CD4-positive, CD25-positive, alpha-beta regulatory T cell (primary cell): Measurements from ENCODE around the gene NTRK2. TPM values are rescaled to one million over a fixed set of nuclear protein-coding genes. Genes with fewer than 3 reads are reported as not detected.

ENCODE experiments used
- ATAC-seq, 2 donors: fragments of 150-1000 bp; cut with Tn5 transposase; one replicate each; pipeline ENCODE4 v1.10.0; 2021; ENCODE audit warnings: low read depth in 2 of 2, moderate number of reproducible peaks in 2 of 2, moderate library complexity in 1 of 2
- DNase-seq, 3 donors: peaks; one replicate each; pipeline versions ENCODE4 v3.0.0 to v3.0.0-alpha.2; 2012 to 2022; ENCODE audit warnings: mixed read lengths in 1 of 3
- H3K27ac ChIP-seq: one replicate; pipeline ENCODE4 v1.7.0; 2013; ENCODE audit warnings: mild to moderate bottlenecking, low read length; ENCODE audit not compliant: insufficient read depth, poor library complexity, severe bottlenecking
- H3K27me3 ChIP-seq: one replicate; pipeline ENCODE4 v1.7.0; 2013; ENCODE audit warnings: low read length; ENCODE audit not compliant: control insufficient read depth, insufficient read depth
- H3K36me3 ChIP-seq: one replicate; pipeline ENCODE4 v1.7.0; 2013; ENCODE audit warnings: mild to moderate bottlenecking, low read length, moderate library complexity; ENCODE audit not compliant: control insufficient read depth, insufficient read depth
- H3K4me1 ChIP-seq: 2 replicates; pipeline ENCODE4 v1.7.0; 2013; ENCODE audit warnings: mild to moderate bottlenecking, low read length; ENCODE audit not compliant: insufficient read depth, control insufficient read depth, poor library complexity, severe bottlenecking
- H3K4me3 ChIP-seq: one replicate; pipeline ENCODE4 v1.7.0; 2013; ENCODE audit warnings: low read depth, mild to moderate bottlenecking, low read length, moderate library complexity
- H3K9me3 ChIP-seq, 2 experiments: 1 replicate in 1 of 2; 2 replicates in 1 of 2; pipeline ENCODE4 v1.7.0; 2013; ENCODE audit warnings: low read length in 2 of 2, mild to moderate bottlenecking in 1 of 2, moderate library complexity in 1 of 2; ENCODE audit not compliant: control insufficient read depth in 2 of 2
- H3K27ac Mint-ChIP-seq, 3 donors: one replicate each; pipeline ENCODE4 v1.8.0; 2020 to 2022; ENCODE audit warnings: mild to moderate bottlenecking in 3 of 3, mixed read lengths in 3 of 3, moderate library complexity in 2 of 3
- H3K27me3 Mint-ChIP-seq: one replicate; pipeline ENCODE4 v1.8.0; 2022; ENCODE audit warnings: mild to moderate bottlenecking, mixed read lengths
- H3K36me3 Mint-ChIP-seq: one replicate; pipeline ENCODE4 v1.8.0; 2020; ENCODE audit warnings: mixed read lengths
- H3K4me1 Mint-ChIP-seq, 4 donors: one replicate each; pipeline ENCODE4 v1.8.0; 2020 to 2022; ENCODE audit warnings: mixed read lengths in 4 of 4, mild to moderate bottlenecking in 1 of 4
- H3K4me3 Mint-ChIP-seq, 4 donors: one replicate each; pipeline ENCODE4 v1.8.0; 2020 to 2022; ENCODE audit warnings: mild to moderate bottlenecking in 4 of 4, mixed read lengths in 4 of 4, moderate library complexity in 3 of 4
- H3K9me3 Mint-ChIP-seq, 7 donors: one replicate each; pipeline ENCODE4 v1.8.0; 2020 to 2022; ENCODE audit warnings: mixed read lengths in 7 of 7, mild to moderate bottlenecking in 3 of 7, moderate library complexity in 2 of 7
- polyA plus RNA-seq, 4 donors: library from polyadenylated mRNA; unstranded; fragments of 300-500 nt; fragmentation: Illumina TruSeq; gene quantifications; one replicate each; pipeline ENCODE4 v1.2.3, GENCODE V29; 2021
- total RNA-seq: library from RNA; stranded (reverse); gene quantifications from one replicate; pipeline ENCODE4 v1.2.3, GENCODE V29; 2022

Gene NTRK2
- total and polyA plus RNA-seq, 5 donors from 2014 or later, result 0.02 to 0.12 TPM; not detected in 3

GRCh38 chr9:84823421-84824271, 154.1 kb downstream of the NTRK2 start:
- DNase-seq (no peak), ATAC-seq (no peak)
- H3K9me3 ChIP-seq, result no peaks in the 10 kb centered on the region
- H3K36me3 Mint-ChIP-seq, result no peaks in the 10 kb centered on the region
- H3K36me3 ChIP-seq, result no peaks in the 10 kb centered on the region
- no peak overlapping the region for H3K27ac Mint-ChIP-seq
- H3K4me1 ChIP-seq, result no peaks in the 10 kb centered on the region
- no peaks in the 10 kb centered on the region for H3K27me3 ChIP-seq
- H3K27ac ChIP-seq, result no peak overlapping the region
- no peak overlapping the region for H3K4me3 ChIP-seq
- peaks cover 0 to 5% (median 0%) of the 10 kb centered on the region in 7 donors for H3K9me3 Mint-ChIP-seq
- H3K4me1 Mint-ChIP-seq, result no peaks in the 10 kb centered on the region
- no peak overlapping the region for H3K4me3 Mint-ChIP-seq
- peaks cover 4% of the 10 kb centered on the region for H3K27me3 Mint-ChIP-seq

- Mint-ChIP-seq H3K36me3 (no peaks in the 10 kb centered on the region), H3K4me1 (no peaks in the 10 kb centered on the region), H3K9me3 (peaks cover 0 to 2% (median 0%) of the 10 kb centered on the region in 7 donors), H3K27ac (no peak overlapping the region), H3K4me3 (no peak overlapping the region), H3K27me3 (peaks cover 4% of the 10 kb centered on the region)
- H3K4me3 ChIP-seq, result no peak overlapping the region
- no peak overlapping the region for H3K27ac ChIP-seq
- no peaks in the 10 kb centered on the region for H3K4me1 ChIP-seq
- no peak for ATAC-seq
- H3K36me3 ChIP-seq, result no peaks in the 10 kb centered on the region
- no peak for DNase-seq
- no peaks in the 10 kb centered on the region for H3K27me3 ChIP-seq
- H3K9me3 ChIP-seq, result no peaks in the 10 kb centered on the region
Measured at GRCh38 chr9:84827216-84827765, 157.8 kb downstream of the NTRK2 start.

GRCh38 chr9:84828046-84828445, 158.5 kb downstream of the NTRK2 start:
- Histone ChIP-seq H3K4me1 (no peaks in the 10 kb centered on the region), H3K36me3 (no peaks in the 10 kb centered on the region), H3K4me3 (no peak overlapping the region), H3K9me3 (no peaks in the 10 kb centered on the region), H3K27ac (no peak overlapping the region), H3K27me3 (no peaks in the 10 kb centered on the region)
- ATAC-seq (no peak), DNase-seq (no peak)
- peaks cover 0 to 3% (median 0%) of the 10 kb centered on the region in 7 donors for H3K9me3 Mint-ChIP-seq
- no peaks in the 10 kb centered on the region for H3K36me3 Mint-ChIP-seq
- no peak overlapping the region for H3K27ac Mint-ChIP-seq
- peaks cover 4% of the 10 kb centered on the region for H3K27me3 Mint-ChIP-seq
- no peaks in the 10 kb centered on the region for H3K4me1 Mint-ChIP-seq
- no peak overlapping the region for H3K4me3 Mint-ChIP-seq

GRCh38 chr9:84829471-84829870, 159.9 kb downstream of the NTRK2 start:
- Mint-ChIP-seq H3K4me3 (no peak overlapping the region), H3K9me3 (peaks cover 0 to 3% (median 0%) of the 10 kb centered on the region in 7 donors), H3K27me3 (peaks cover 4% of the 10 kb centered on the region), H3K4me1 (no peaks in the 10 kb centered on the region), H3K36me3 (no peaks in the 10 kb centered on the region), H3K27ac (peak overlapping the region in 1 of 3 donors; percentile 70)
- Histone ChIP-seq H3K27me3 (no peaks in the 10 kb centered on the region), H3K36me3 (no peaks in the 10 kb centered on the region), H3K27ac (no peak overlapping the region), H3K9me3 (no peaks in the 10 kb centered on the region), H3K4me1 (no peaks in the 10 kb centered on the region), H3K4me3 (no peak overlapping the region)
- DNase-seq, result no peak
- no peak for ATAC-seq

- no peak overlapping the region for H3K27ac Mint-ChIP-seq
- H3K27me3 Mint-ChIP-seq, result peaks cover 4% of the 10 kb centered on the region
- H3K9me3 Mint-ChIP-seq, result peaks cover 0 to 3% (median 0%) of the 10 kb centered on the region in 7 donors
- Histone ChIP-seq H3K4me3 (no peak overlapping the region), H3K36me3 (no peaks in the 10 kb centered on the region), H3K27ac (no peak overlapping the region), H3K27me3 (no peaks in the 10 kb centered on the region), H3K4me1 (no peaks in the 10 kb centered on the region), H3K9me3 (no peaks in the 10 kb centered on the region)
- no peaks in the 10 kb centered on the region for H3K4me1 Mint-ChIP-seq
- no peaks in the 10 kb centered on the region for H3K36me3 Mint-ChIP-seq
- H3K4me3 Mint-ChIP-seq, result no peak overlapping the region
- no peak for ATAC-seq
- DNase-seq, result no peak
Measured at GRCh38 chr9:84829997-84830696, 160.6 kb downstream of the NTRK2 start.

- H3K27me3 Mint-ChIP-seq, result peaks cover 4% of the 10 kb centered on the region
- no peaks in the 10 kb centered on the region for H3K36me3 Mint-ChIP-seq
- no peak overlapping the region for H3K27ac Mint-ChIP-seq
- Histone ChIP-seq H3K36me3 (no peaks in the 10 kb centered on the region), H3K27ac (no peak overlapping the region), H3K27me3 (no peaks in the 10 kb centered on the region), H3K4me3 (no peak overlapping the region), H3K4me1 (no peaks in the 10 kb centered on the region), H3K9me3 (no peaks in the 10 kb centered on the region)
- DNase-seq (no peak), ATAC-seq (no peak)
- peaks cover 0 to 3% (median 0%) of the 10 kb centered on the region in 7 donors for H3K9me3 Mint-ChIP-seq
- no peaks in the 10 kb centered on the region for H3K4me1 Mint-ChIP-seq
- H3K4me3 Mint-ChIP-seq, result no peak overlapping the region
Measured at GRCh38 chr9:84831377-84831776, 161.8 kb downstream of the NTRK2 start.

- Mint-ChIP-seq H3K27ac (no peak overlapping the region), H3K4me1 (no peaks in the 10 kb centered on the region), H3K4me3 (no peak overlapping the region), H3K36me3 (no peaks in the 10 kb centered on the region), H3K27me3 (no peaks in the 10 kb centered on the region), H3K9me3 (peaks cover 0 to 3% (median 0%) of the 10 kb centered on the region in 7 donors)
- no peaks in the 10 kb centered on the region for H3K9me3 ChIP-seq
- H3K36me3 ChIP-seq, result no peaks in the 10 kb centered on the region
- no peaks in the 10 kb centered on the region for H3K27me3 ChIP-seq
- DNase-seq (no peak), ATAC-seq (no peak)
- H3K4me3 ChIP-seq, result no peak overlapping the region
- no peaks in the 10 kb centered on the region for H3K4me1 ChIP-seq
- H3K27ac ChIP-seq, result no peak overlapping the region
Measured at GRCh38 chr9:84832453-84832852, 162.9 kb downstream of the NTRK2 start.
